MM.1S (cell line): ENCODE results near the gene RBM34.

Experiments used
- DNase-seq: peaks from one replicate; pipeline ENCODE4 v3.0.0-alpha.2; 2015
- H2AFZ ChIP-seq: fragments of 300-600 bp; sonication (generic); 2 replicates; pipeline ENCODE4 v1.6.0; 2016; ENCODE audit warnings: antibody characterized with exemption, low read length
- H3F3A ChIP-seq: fragments of 300-600 bp; sonication (generic); 2 replicates; pipeline ENCODE4 v1.6.1; 2016; ENCODE audit warnings: mild to moderate bottlenecking, antibody characterized with exemption, low read length, moderate library complexity, mixed read lengths; ENCODE audit not compliant: insufficient read depth
- H3K27ac ChIP-seq: fragments of 300-600 bp; sonication (generic); 2 replicates; pipeline ENCODE4 v1.5.1; 2016; ENCODE audit warnings: mild to moderate bottlenecking, low read length
- H3K27me3 ChIP-seq: fragments of 300-600 bp; sonication (generic); replicated peaks from 2 replicates; pipeline ENCODE4 v1.6.0; 2016; ENCODE audit warnings: low read length; ENCODE audit not compliant: insufficient read depth
- H3K36me3 ChIP-seq: fragments of 300-600 bp; sonication (generic); replicated peaks from 2 replicates; pipeline ENCODE4 v1.6.1; 2016; ENCODE audit warnings: mild to moderate bottlenecking, low read length, mixed read lengths; ENCODE audit not compliant: insufficient read depth
- H3K4me1 ChIP-seq: fragments of 300-600 bp; sonication (generic); 2 replicates; pipeline ENCODE4 v1.6.1; 2016; ENCODE audit warnings: low read length, mixed read lengths
- H3K4me2 ChIP-seq: fragments of 300-600 bp; sonication (generic); 2 replicates; pipeline ENCODE4 v1.6.0; 2016; ENCODE audit warnings: low read depth, low read length
- H3K4me3 ChIP-seq: fragments of 300-600 bp; sonication (generic); 2 replicates; pipeline ENCODE4 v1.5.1; 2016; ENCODE audit warnings: low read length, mixed read lengths
- H3K79me2 ChIP-seq: fragments of 300-600 bp; sonication (generic); 2 replicates; pipeline ENCODE4 v1.6.1; 2016; ENCODE audit warnings: mixed run types, low read length, mixed read lengths
- H3K9ac ChIP-seq: fragments of 300-600 bp; sonication (generic); 2 replicates; pipeline ENCODE4 v1.6.1; 2016; ENCODE audit warnings: low read length, mixed read lengths
- H3K9me2 ChIP-seq: fragments of 300-600 bp; sonication (generic); replicated peaks from 2 replicates; pipeline ENCODE4 v1.6.1; 2016; ENCODE audit warnings: mild to moderate bottlenecking, low read length, mixed read lengths; ENCODE audit not compliant: insufficient read depth
- H3K9me3 ChIP-seq: fragments of 300-600 bp; sonication (generic); replicated peaks from 2 replicates; pipeline ENCODE4 v1.6.1; 2016; ENCODE audit warnings: mild to moderate bottlenecking, low read length, mixed read lengths; ENCODE audit not compliant: insufficient read depth
- H4K20me1 ChIP-seq: fragments of 300-600 bp; sonication (generic); 2 replicates; pipeline ENCODE4 v1.6.1; 2016; ENCODE audit warnings: mild to moderate bottlenecking, low read length, moderate library complexity, mixed read lengths; ENCODE audit not compliant: insufficient read depth
- EZH2 ChIP-seq: fragments of 300-600 bp; sonication (generic); optimal IDR thresholded peaks from 2 replicates; pipeline ENCODE3; 2017; ENCODE audit warnings: low read depth, mild to moderate bottlenecking, antibody characterized with exemption, low read length, mixed read lengths
- EZH2phosphoT487 ChIP-seq: fragments of 300-600 bp; sonication (generic); IDR thresholded peaks from 2 replicates; pipeline ENCODE4 v1.6.1; 2018; ENCODE audit warnings: antibody characterized with exemption, low read length
- TF ChIP-seq, protein P1 (sequence below): fragments of 300-600 bp; sonication (generic); IDR thresholded peaks from 2 replicates; pipeline ENCODE4 v1.5.1; 2016; ENCODE audit warnings: antibody characterized with exemption, low read length, mixed read lengths

RBM34 gene

DNA sequence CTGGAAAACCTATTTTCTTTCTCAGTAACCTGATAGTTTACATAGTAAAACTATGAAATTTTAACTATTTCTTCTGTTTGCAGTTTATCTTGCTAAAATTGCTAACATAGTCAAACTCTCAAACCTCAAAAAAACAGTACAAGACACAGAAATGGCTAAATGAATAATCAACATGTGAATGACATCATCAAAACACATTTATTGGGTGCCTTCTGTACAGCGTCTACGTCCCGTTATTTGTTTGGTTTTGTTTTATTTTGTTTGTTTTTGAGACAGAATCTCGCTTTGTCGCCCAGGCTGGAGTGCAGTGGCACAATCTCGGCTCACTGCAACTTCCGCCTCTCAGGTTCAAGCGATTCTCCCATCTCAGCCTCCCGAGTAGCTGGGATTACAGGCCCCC lies 11.2 kb downstream of the RBM34 start:
- Histone ChIP-seq H3K27ac (no peak overlapping the region), H3K27me3 (no peaks in the 10 kb centered on the region), H2AFZ (no peak overlapping the region), H3K36me3 (peaks cover 11% of the 10 kb centered on the region), H3K4me1 (no peaks in the 10 kb centered on the region), H3K4me2 (no peak overlapping the region), H3K9me3 (no peaks in the 10 kb centered on the region), H3K4me3 (no peak overlapping the region), H3F3A (0 out of 2 replicates have a peak, but pooled peaks cover 3% of the 10 kb centered on the region), H3K9me2 (no peaks in the 10 kb centered on the region), H3K79me2 (peaks cover 19% of the 10 kb centered on the region; the same call in 1 of the 2 replicates), H3K9ac (no peak overlapping the region), H4K20me1 (no peaks in the 10 kb centered on the region)
- DNase-seq, result no peak
- TF ChIP-seq EZH2, result no peak
- no peak for TF ChIP-seq EZH2phosphoT487
- TF ChIP-seq, protein P1, sequence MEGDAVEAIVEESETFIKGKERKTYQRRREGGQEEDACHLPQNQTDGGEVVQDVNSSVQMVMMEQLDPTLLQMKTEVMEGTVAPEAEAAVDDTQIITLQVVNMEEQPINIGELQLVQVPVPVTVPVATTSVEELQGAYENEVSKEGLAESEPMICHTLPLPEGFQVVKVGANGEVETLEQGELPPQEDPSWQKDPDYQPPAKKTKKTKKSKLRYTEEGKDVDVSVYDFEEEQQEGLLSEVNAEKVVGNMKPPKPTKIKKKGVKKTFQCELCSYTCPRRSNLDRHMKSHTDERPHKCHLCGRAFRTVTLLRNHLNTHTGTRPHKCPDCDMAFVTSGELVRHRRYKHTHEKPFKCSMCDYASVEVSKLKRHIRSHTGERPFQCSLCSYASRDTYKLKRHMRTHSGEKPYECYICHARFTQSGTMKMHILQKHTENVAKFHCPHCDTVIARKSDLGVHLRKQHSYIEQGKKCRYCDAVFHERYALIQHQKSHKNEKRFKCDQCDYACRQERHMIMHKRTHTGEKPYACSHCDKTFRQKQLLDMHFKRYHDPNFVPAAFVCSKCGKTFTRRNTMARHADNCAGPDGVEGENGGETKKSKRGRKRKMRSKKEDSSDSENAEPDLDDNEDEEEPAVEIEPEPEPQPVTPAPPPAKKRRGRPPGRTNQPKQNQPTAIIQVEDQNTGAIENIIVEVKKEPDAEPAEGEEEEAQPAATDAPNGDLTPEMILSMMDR, result no peak

DNA sequence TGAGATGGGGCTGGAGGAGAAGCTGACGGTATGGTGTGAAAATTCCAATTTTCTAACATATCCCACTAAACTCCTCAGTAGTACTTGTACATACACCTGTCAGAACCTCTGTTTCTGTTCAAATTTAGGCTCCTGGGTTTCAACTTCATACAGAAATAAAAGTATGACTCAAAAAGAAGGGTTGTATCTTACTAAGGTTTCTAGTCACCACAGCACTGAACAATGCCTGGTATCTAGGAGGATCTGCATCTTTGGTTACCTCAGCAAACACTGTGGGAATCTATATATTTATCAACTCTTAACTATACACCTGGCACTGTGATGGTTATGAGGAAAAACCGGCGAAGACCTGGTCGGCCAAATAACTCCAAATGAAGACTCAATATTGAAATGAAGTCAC lies 13.8 kb downstream of the RBM34 start:
- no peak for DNase-seq
- H3K27ac ChIP-seq, result no peak overlapping the region
- no peak overlapping the region for H2AFZ ChIP-seq
- H3K79me2 ChIP-seq, result peaks cover 32% of the 10 kb centered on the region; the same call in 1 of the 2 replicates
- no peaks in the 10 kb centered on the region for H4K20me1 ChIP-seq
- TF ChIP-seq, protein P1, result no peak
- no peak for TF ChIP-seq EZH2phosphoT487
- no peak for TF ChIP-seq EZH2
- H3K4me2 ChIP-seq, result no peak overlapping the region
- H3K27me3 ChIP-seq, result no peaks in the 10 kb centered on the region
- no peak overlapping the region for H3K4me3 ChIP-seq
- H3K36me3 ChIP-seq, result peaks cover 8% of the 10 kb centered on the region; the same call in 1 of the 2 replicates
- 0 out of 2 replicates have a peak, but pooled peaks cover 3% of the 10 kb centered on the region for H3F3A ChIP-seq
- no peaks in the 10 kb centered on the region for H3K4me1 ChIP-seq
- no peak overlapping the region for H3K9ac ChIP-seq
- H3K9me3 ChIP-seq, result no peaks in the 10 kb centered on the region
- H3K9me2 ChIP-seq, result no peaks in the 10 kb centered on the region

- TF ChIP-seq EZH2phosphoT487, result no peak
- no peak for TF ChIP-seq EZH2
- TF ChIP-seq, protein P1, result no peak
- Histone ChIP-seq H4K20me1 (no peaks in the 10 kb centered on the region), H3K36me3 (peaks cover 8% of the 10 kb centered on the region; the same call in 1 of the 2 replicates), H3K27ac (no peak overlapping the region), H2AFZ (no peak overlapping the region), H3K4me1 (no peaks in the 10 kb centered on the region), H3K4me3 (no peak overlapping the region), H3K9me2 (no peaks in the 10 kb centered on the region), H3F3A (0 out of 2 replicates have a peak, but pooled peaks cover 3% of the 10 kb centered on the region), H3K4me2 (no peak overlapping the region), H3K9ac (no peak overlapping the region), H3K27me3 (no peaks in the 10 kb centered on the region), H3K79me2 (peaks cover 31% of the 10 kb centered on the region; the same call in 1 of the 2 replicates), H3K9me3 (no peaks in the 10 kb centered on the region)
- DNase-seq, result no peak
Measured at GRCh38 chr1:235145639-235146038, 15.4 kb downstream of the RBM34 start.
